ENCODE data around the gene KCNAB2. TPM values are rescaled to one million over a fixed set of nuclear protein-coding genes. Genes with fewer than 3 reads are reported as not detected.

Gene KCNAB2
- total RNA-seq, 2 donors from 2014 or later = 203 to 207 TPM

DNA sequence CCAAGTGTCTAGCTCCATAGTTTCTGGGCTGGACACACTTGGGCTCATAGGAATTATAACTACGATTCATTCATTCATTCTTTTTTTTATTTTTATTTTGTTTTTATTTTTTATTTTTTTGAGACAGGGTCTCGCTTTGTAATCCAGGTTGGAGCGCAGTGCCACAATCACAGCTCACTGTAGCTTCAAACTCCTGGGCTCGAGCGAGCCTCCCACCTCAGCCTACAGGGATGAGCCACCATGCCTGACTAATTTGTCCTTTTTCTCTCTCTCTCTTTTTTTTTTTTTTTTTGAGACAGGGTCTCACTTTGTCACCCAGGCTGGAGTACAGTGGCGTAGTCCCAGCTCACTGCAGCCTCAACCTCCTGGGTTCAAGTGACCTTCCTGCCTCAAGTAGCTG lies 42.3 kb downstream of the KCNAB2 start:
- H3K27ac Mint-ChIP-seq = peak overlapping the region; percentile 51
- H3K4me1 Mint-ChIP-seq = no peaks in the 10 kb centered on the region
- H3K36me3 Mint-ChIP-seq (ENCODE audit: low read depth) = peaks cover 2% of the 10 kb centered on the region
- ATAC-seq = no peak
- no peak for DNase-seq
- H3K27me3 Mint-ChIP-seq = no peaks in the 10 kb centered on the region
- no peak overlapping the region for H3K4me3 Mint-ChIP-seq
- no peaks in the 10 kb centered on the region for H3K9me3 ChIP-seq (ENCODE audit: control insufficient read depth, low read length, poor library complexity, severe bottlenecking)

DNA sequence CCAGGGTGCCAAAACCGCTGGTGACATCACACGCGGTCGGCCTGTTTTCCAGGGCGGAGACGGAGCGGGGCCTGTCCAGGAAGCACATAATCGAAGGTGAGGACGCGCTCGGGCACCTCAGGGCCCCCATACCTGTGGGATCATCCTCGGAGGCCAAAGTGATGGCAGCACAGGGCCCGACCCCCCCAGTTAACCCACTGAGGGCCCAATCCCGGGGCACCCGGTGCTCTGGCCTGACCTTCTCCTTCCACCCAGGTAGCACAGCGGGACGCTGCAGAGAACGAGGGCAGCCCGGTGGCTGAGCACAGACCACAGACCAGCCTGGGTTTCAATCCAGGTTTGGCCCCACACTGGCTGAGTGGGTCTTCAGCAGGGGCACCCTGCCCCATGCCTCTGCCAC lies 43.3 kb downstream of the KCNAB2 start:
- Mint-ChIP-seq H3K27me3 (no peaks in the 10 kb centered on the region), H3K27ac (no peak overlapping the region), H3K36me3 (ENCODE audit: low read depth) (peaks cover 4% of the 10 kb centered on the region), H3K4me3 (no peak overlapping the region), H3K4me1 (no peaks in the 10 kb centered on the region)
- DNase-seq (no peak), ATAC-seq (no peak)
- H3K9me3 ChIP-seq (ENCODE audit: control insufficient read depth, low read length, poor library complexity, severe bottlenecking) = no peaks in the 10 kb centered on the region

DNA sequence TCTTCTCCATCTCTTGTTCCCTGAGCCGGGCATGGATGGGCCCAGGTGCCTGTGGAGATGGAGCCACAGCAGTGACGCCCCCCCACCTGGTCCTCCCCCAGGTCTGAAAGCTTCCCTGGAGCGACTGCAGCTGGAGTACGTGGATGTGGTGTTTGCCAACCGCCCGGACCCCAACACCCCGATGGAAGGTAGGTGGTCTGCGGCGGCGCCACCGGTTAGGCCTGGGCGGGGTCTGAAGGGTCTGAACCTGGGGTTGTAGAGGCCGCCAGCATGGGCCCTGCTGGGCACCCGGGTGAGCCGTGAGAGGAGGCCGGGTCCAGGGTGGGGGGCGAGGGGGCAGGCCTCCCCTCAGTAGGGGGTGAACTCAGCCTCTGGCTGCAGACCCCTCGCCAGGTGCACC lies 44.6 kb downstream of the KCNAB2 start:
- no peaks in the 10 kb centered on the region for H3K9me3 ChIP-seq (ENCODE audit: control insufficient read depth, low read length, poor library complexity, severe bottlenecking)
- Mint-ChIP-seq H3K27me3 (no peaks in the 10 kb centered on the region), H3K4me1 (no peaks in the 10 kb centered on the region), H3K27ac (no peak overlapping the region), H3K36me3 (ENCODE audit: low read depth) (peaks cover 6% of the 10 kb centered on the region), H3K4me3 (no peak overlapping the region)
- no peak for DNase-seq
- no peak for ATAC-seq

DNA sequence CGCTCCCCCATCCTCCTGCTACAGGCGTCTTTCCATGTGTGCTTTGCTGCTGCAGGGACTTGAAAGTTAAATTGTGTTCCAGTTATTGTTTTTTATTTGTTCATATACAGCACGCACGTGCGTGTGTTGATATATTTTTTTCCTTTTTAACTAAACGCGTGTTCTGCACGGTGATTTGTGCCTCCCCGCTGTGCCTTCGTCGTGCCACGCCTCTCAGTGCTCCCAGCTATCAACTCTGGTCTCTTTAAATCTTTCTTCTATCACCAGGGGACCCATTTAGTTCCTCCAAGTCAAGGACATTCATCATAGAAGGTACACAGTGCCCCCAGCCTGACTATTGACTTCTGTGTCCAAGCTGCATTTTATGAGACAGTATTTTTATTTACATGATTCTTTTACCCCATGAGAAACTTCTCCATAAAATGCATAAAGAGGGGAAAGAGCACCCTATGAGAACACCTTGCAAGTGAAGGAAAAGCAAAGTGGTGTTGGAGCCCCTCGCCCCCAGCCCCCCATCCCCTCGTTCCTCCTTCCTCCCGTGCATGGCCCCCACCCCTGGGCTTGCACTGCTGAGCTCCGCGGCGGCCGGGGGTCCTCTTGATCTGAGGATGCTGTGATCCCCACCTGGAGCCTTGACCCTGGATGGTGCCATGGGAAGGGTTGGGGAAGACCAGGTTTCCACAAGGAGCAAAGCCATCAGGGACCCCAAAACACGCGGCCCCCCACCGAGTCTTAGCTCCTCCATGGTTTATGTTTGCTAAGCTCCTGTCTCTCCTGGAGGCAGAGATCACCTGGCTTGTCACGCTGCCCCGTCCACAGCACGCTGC lies 45.5 kb downstream of the KCNAB2 start:
- peaks cover 6% of the 10 kb centered on the region for H3K36me3 Mint-ChIP-seq (ENCODE audit: low read depth)

DNA sequence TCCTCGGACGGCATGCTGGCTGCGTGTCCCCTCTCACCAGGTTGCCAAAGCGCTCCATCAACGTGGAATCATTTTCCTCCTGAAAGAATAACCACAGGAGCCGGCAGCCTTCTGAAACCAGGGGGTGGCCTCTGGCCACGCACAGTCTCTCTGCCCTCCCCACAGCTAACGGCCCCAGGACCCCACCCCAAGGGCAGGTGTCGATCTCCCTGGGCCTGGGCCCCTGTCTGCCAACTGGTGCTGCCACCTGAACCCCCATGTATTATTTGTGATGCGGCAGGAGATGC lies 46.1 kb downstream of the KCNAB2 start:
- Mint-ChIP-seq H3K36me3 (ENCODE audit: low read depth) (peaks cover 6% of the 10 kb centered on the region), H3K4me3 (no peak overlapping the region), H3K27me3 (no peaks in the 10 kb centered on the region), H3K4me1 (no peaks in the 10 kb centered on the region), H3K27ac (no peak overlapping the region)
- no peaks in the 10 kb centered on the region for H3K9me3 ChIP-seq (ENCODE audit: control insufficient read depth, low read length, poor library complexity, severe bottlenecking)
- DNase-seq (no peak), ATAC-seq (no peak)

More for the DNA sequence above, 45.5 kb downstream of the KCNAB2 start:
- Mint-ChIP-seq H3K27ac (no peak overlapping the region), H3K4me1 (no peaks in the 10 kb centered on the region), H3K4me3 (no peak overlapping the region), H3K27me3 (no peaks in the 10 kb centered on the region)
- no peak for ATAC-seq
- DNase-seq = no peak
- no peaks in the 10 kb centered on the region for H3K9me3 ChIP-seq (ENCODE audit: control insufficient read depth, low read length, poor library complexity, severe bottlenecking)

DNA sequence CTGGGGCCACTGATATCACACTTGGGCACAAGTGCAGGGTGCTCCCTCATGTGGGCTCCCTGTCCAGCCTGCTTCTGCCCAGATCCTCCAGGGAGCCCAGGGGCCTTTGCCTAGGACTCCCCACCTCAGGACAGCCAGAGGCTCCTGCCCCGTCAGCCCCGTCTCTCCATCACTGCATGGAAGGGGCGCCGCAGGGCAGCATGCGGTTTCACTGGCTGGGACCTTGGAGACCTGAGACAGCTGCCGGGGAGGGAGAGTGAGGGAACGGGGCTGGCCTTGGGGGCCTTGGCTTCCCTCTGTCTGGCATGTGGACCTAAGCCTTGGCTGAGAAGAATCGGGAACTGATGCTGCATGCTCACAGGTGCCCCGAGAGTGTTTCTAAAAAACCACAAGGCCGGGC lies 46.5 kb downstream of the KCNAB2 start:
- no peak overlapping the region for H3K27ac Mint-ChIP-seq
- peaks cover 6% of the 10 kb centered on the region for H3K36me3 Mint-ChIP-seq (ENCODE audit: low read depth)
- H3K9me3 ChIP-seq (ENCODE audit: control insufficient read depth, low read length, poor library complexity, severe bottlenecking) = no peaks in the 10 kb centered on the region
- ATAC-seq = no peak
- no peaks in the 10 kb centered on the region for H3K4me1 Mint-ChIP-seq
- no peak overlapping the region for H3K4me3 Mint-ChIP-seq
- H3K27me3 Mint-ChIP-seq = no peaks in the 10 kb centered on the region
- no peak for DNase-seq

DNA sequence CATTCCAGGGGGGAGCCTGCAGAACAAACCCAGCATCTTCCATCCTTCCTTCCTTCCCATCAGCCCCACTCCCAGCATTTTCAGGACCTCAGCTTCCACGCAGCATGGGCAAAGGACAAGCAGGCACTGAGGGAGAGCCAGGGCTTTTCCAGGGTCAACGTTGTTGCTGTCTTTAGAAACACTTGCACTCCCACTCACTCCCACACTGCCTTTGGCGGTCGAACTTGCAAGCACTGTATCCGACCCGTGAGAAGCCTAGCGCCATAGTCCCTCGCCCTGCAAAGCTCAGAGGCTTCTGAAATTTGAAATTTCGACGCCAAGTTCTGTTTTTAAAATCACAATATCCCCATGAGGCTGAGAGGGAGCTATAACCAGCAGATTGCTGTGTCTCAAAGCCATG lies 47.4 kb downstream of the KCNAB2 start:
- peaks cover 2% of the 10 kb centered on the region for H3K4me1 Mint-ChIP-seq
- H3K4me3 Mint-ChIP-seq = no peak overlapping the region
- DNase-seq (no peak), ATAC-seq (no peak)
- peaks cover 6% of the 10 kb centered on the region for H3K36me3 Mint-ChIP-seq (ENCODE audit: low read depth)
- no peaks in the 10 kb centered on the region for H3K27me3 Mint-ChIP-seq
- H3K9me3 ChIP-seq (ENCODE audit: control insufficient read depth, low read length, poor library complexity, severe bottlenecking) = no peaks in the 10 kb centered on the region
- H3K27ac Mint-ChIP-seq = peak overlapping the region; percentile 61

DNA sequence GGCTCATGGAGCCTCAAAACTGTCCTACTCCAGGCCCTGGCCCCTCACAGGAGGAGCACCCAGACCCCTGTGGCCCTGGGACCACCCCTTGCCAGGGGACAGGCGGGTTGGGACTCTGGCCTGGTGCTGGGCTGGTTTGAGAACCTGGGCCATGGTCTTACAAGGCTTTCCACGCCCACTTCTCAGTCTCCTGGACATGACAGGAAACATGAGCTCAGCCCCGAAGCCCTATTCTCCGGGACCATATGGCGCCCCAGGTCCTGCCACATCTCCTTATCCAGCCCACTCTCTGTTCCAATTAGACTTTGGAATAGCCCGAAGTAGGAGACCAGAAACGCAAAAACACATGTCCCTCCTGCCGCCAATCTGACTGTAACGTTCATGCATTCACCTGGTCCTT lies 47.9 kb downstream of the KCNAB2 start:
- DNase-seq (no peak), ATAC-seq (no peak)
- H3K9me3 ChIP-seq (ENCODE audit: control insufficient read depth, low read length, poor library complexity, severe bottlenecking) = no peaks in the 10 kb centered on the region
- H3K27ac Mint-ChIP-seq = peak overlapping the region; percentile 61
- H3K27me3 Mint-ChIP-seq = no peaks in the 10 kb centered on the region
- H3K36me3 Mint-ChIP-seq (ENCODE audit: low read depth) = peaks cover 6% of the 10 kb centered on the region
- H3K4me3 Mint-ChIP-seq = no peak overlapping the region
- peaks cover 5% of the 10 kb centered on the region for H3K4me1 Mint-ChIP-seq

DNA sequence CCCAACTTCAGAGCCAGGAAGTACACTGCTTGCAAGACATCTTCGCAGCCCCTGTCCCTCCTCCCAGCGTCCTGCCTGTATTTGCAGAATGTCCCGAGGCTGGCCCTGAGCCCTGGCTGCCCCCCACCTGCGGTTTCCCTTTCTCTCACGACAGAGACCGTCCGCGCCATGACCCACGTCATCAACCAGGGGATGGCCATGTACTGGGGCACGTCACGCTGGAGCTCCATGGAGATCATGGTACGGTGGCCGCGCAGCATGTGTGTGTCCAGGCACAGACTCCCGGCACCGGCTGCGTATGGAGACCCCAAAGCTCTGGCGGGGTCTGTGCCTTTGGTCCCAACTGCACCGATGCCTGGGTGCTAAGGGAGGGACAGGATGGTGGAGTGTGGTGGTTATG lies 48.6 kb downstream of the KCNAB2 start:
- DNase-seq (no peak), ATAC-seq (no peak)
- Mint-ChIP-seq H3K27ac (peak overlapping the region; percentile 61), H3K27me3 (no peaks in the 10 kb centered on the region), H3K4me1 (peaks cover 5% of the 10 kb centered on the region), H3K36me3 (ENCODE audit: low read depth) (peaks cover 6% of the 10 kb centered on the region), H3K4me3 (no peak overlapping the region)
- H3K9me3 ChIP-seq (ENCODE audit: control insufficient read depth, low read length, poor library complexity, severe bottlenecking) = no peaks in the 10 kb centered on the region

DNA sequence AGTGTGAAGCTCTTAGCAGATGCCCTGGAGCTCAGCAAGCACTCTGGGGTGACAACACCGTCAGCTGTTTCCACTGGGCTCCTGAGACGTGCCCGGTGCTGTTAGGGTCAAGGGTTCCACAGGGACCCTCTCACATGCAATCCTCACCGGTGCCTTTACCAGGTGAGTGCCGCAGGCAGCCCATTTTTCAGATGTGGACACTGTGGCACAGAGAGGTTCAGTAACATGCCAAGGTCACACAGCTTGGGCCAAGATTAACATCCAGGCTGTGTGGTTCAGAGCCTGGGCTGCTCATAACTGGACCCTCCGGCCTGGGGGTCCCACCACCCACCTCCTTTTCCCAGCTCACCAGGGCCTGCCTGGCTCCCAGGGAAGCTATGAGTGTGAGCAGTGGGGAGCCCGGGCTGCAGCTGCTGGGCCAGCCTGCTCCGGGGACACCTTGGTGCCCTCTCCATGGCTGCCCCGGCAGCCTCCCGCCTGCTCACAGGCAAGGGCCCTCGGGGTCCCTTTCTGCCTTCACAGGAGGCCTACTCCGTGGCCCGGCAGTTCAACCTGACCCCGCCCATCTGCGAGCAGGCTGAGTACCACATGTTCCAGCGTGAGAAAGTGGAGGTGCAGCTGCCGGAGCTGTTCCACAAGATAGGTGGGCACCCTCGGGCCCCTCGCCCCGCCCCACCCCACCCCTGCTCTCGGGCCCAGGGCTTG lies 49.3 kb downstream of the KCNAB2 start:
- Mint-ChIP-seq H3K36me3 (ENCODE audit: low read depth) (peaks cover 6% of the 10 kb centered on the region), H3K4me1 (peaks cover 5% of the 10 kb centered on the region), H3K27ac (no peak overlapping the region), H3K27me3 (no peaks in the 10 kb centered on the region), H3K4me3 (no peak overlapping the region)
- ATAC-seq (no peak), DNase-seq (no peak)
- H3K9me3 ChIP-seq (ENCODE audit: control insufficient read depth, low read length, poor library complexity, severe bottlenecking) = no peaks in the 10 kb centered on the region

DNA sequence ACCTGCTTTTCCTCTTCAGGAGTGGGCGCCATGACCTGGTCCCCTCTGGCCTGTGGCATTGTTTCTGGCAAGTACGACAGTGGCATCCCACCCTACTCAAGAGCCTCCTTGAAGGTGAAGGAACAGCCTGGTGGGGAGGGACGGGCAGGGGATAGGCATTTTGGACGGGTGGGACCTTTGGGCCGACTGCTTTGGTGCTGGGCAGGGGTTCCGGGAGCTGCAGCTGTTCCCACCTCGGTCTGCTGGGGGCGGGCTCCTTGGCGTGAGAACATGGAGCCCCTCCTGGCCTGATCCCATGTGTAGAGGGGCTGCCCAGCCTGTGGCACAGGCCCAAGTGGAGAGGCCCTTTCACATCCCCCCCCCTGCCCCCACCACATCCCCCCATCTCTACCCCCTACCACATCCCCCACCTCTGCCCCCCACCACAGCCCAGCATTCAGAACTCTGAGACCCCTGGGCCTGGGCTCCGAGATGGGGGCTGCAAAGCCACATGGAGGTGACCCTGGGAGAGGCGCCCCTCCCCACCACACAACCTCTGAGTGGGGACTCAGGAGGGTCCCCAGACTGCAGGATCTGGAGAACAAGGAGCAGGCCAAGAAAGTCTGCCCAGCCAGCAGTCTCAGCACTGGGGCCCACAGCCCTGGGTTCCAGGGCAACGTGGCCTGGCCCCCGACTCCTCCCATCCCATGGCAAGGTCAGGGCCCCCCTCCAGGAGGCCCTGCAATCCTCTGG lies 50.0 kb downstream of the KCNAB2 start:
- H3K4me1 Mint-ChIP-seq = peaks cover 5% of the 10 kb centered on the region
- ATAC-seq = no peak
- DNase-seq = no peak
- peaks cover 6% of the 10 kb centered on the region for H3K36me3 Mint-ChIP-seq (ENCODE audit: low read depth)
- no peak overlapping the region for H3K4me3 Mint-ChIP-seq
- no peak overlapping the region for H3K27ac Mint-ChIP-seq
- H3K9me3 ChIP-seq (ENCODE audit: control insufficient read depth, low read length, poor library complexity, severe bottlenecking) = no peaks in the 10 kb centered on the region
- no peaks in the 10 kb centered on the region for H3K27me3 Mint-ChIP-seq

DNA sequence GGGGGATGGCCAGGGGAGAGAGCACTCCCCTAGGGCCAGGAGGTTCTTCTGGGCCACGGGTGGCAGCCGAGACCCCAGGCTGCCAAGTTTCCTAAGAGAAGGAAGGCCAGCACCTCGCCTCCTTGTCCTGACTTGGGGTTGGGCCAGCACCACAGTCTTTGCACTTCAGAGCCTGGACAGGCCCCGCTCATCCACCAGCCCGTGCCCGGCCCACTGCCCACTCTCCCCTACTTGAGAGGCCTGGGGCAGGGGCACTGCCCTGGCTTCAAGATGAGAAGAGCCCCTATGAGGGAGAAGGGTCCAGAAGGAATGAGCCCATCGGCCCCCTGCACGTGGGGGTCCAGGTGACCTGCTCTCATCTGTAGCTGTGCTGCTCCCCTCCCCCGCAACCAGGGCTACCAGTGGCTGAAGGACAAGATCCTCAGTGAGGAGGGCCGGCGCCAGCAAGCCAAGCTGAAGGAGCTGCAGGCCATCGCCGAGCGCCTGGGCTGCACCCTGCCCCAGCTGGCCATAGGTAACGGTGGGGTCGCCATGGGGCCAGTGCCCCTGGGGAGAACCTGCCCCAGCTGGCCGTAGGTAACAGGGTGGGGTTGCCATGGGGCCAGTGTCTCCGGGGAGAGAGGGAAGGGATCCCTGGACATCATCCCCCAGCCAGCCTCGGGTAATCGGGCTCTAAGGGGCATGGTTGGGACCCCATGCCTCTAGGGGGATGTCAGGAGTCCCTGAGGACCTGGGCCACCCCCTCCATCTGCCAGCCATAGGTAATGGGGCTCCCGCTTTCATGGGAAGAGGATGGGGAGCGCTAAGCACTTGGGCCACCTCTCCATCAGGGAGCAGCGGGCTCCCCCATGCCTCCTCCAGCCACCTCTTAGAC lies 50.8 kb downstream of the KCNAB2 start:
- H3K36me3 Mint-ChIP-seq (ENCODE audit: low read depth) = peaks cover 4% of the 10 kb centered on the region
- no peaks in the 10 kb centered on the region for H3K27me3 Mint-ChIP-seq
- DNase-seq (no peak), ATAC-seq (no peak)
- H3K27ac Mint-ChIP-seq = peak overlapping the region; percentile 54
- no peaks in the 10 kb centered on the region for H3K9me3 ChIP-seq (ENCODE audit: control insufficient read depth, low read length, poor library complexity, severe bottlenecking)
- no peak overlapping the region for H3K4me3 Mint-ChIP-seq
- peaks cover 5% of the 10 kb centered on the region for H3K4me1 Mint-ChIP-seq

DNA sequence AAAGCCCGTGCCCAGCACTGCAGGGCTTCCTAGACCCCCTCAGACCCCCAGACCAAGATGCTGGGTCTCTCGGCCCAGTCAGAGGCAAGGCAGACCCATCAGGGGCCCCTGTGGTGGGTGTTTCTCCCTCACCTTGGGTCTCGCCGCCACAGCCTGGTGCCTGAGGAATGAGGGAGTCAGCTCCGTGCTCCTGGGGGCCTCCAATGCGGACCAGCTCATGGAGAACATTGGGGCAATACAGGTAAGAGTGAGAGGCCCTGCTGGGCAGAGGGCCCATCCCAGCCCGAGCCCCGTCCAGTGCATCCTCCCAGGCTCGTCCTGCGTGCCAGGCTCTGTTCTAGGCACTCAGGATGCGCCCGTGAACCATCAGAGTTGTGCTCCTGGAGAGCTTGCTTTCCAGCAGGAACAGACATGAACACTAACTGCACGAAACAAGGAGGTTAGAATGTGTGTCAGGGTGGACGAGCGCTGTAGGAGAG lies 51.5 kb downstream of the KCNAB2 start:
- Mint-ChIP-seq H3K27ac (peak overlapping the region; percentile 54), H3K36me3 (ENCODE audit: low read depth) (peaks cover 4% of the 10 kb centered on the region), H3K4me1 (peaks cover 5% of the 10 kb centered on the region), H3K27me3 (no peaks in the 10 kb centered on the region), H3K4me3 (peak overlapping the region; percentile 60)
- DNase-seq (no peak), ATAC-seq (no peak)
- no peaks in the 10 kb centered on the region for H3K9me3 ChIP-seq (ENCODE audit: control insufficient read depth, low read length, poor library complexity, severe bottlenecking)
